Stimulated activated naive CD8-positive, alpha-beta T cell treated with anti-CD3 and anti-CD28 coated beads, Interleukin-15, Interleukin-2, amounts not matched to agents 100 ng/mL and 50 ng/mL, for 24 hours (primary cell): ENCODE data around the gene EFNA3.

Experiments used
- H3K27ac Mint-ChIP-seq: one replicate; pipeline ENCODE4 v1.8.0; 2021; ENCODE audit warnings: mild to moderate bottlenecking, mixed read lengths
- H3K27me3 Mint-ChIP-seq: one replicate; pipeline ENCODE4 v1.8.0; 2021; ENCODE audit warnings: mixed read lengths
- H3K36me3 Mint-ChIP-seq: one replicate; pipeline ENCODE4 v1.8.0; 2021; ENCODE audit warnings: low read depth, mixed read lengths
- H3K4me1 Mint-ChIP-seq: one replicate; pipeline ENCODE4 v1.8.0; 2021; ENCODE audit warnings: low read depth, mixed read lengths
- H3K4me3 Mint-ChIP-seq: one replicate; pipeline ENCODE4 v1.8.0; 2021; ENCODE audit warnings: mild to moderate bottlenecking, mixed read lengths
- H3K9me3 Mint-ChIP-seq: one replicate; pipeline ENCODE4 v1.8.0; 2021; ENCODE audit warnings: mixed read lengths

EFNA3 gene

DNA sequence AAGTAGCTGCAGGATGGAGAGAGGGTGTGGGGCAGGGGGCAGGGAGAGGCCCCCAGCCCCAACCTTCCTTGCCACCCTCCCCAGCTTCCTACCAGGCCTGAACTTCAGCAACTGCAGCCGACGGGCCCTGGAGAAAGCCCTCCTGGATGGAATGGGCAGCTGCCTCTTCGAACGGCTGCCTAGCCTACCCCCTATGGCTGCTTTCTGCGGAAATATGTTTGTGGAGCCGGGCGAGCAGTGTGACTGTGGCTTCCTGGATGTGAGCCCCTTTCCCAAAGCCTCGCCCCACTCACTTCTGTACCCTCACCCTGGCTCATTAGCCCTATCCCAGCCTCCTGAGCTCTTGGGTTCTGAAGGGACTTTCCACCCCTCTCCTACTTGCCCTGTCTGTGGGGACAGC, 21.5 kb upstream of the EFNA3 start:
- H3K4me3 Mint-ChIP-seq, result no peak overlapping the region
- peaks cover 19% of the 10 kb centered on the region for H3K4me1 Mint-ChIP-seq
- no peaks in the 10 kb centered on the region for H3K27me3 Mint-ChIP-seq
- H3K27ac Mint-ChIP-seq, result no peak overlapping the region
- H3K36me3 Mint-ChIP-seq, result peaks cover 18% of the 10 kb centered on the region
- no peaks in the 10 kb centered on the region for H3K9me3 Mint-ChIP-seq

DNA sequence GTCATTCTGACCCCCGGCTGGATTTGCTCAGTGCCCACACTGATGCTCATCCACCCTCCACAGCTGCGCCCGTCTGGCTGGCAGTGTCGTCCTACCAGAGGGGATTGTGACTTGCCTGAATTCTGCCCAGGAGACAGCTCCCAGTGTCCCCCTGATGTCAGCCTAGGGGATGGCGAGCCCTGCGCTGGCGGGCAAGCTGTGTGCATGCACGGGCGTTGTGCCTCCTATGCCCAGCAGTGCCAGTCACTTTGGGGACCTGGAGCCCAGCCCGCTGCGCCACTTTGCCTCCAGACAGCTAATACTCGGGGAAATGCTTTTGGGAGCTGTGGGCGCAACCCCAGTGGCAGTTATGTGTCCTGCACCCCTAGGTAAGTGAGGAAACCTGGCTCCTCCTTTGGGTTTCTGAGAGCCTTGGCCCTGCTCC, 20.8 kb upstream of the EFNA3 start:
- Mint-ChIP-seq H3K27ac (no peak overlapping the region), H3K4me1 (peaks cover 18% of the 10 kb centered on the region), H3K36me3 (peaks cover 18% of the 10 kb centered on the region), H3K27me3 (no peaks in the 10 kb centered on the region), H3K9me3 (no peaks in the 10 kb centered on the region), H3K4me3 (no peak overlapping the region)

DNA sequence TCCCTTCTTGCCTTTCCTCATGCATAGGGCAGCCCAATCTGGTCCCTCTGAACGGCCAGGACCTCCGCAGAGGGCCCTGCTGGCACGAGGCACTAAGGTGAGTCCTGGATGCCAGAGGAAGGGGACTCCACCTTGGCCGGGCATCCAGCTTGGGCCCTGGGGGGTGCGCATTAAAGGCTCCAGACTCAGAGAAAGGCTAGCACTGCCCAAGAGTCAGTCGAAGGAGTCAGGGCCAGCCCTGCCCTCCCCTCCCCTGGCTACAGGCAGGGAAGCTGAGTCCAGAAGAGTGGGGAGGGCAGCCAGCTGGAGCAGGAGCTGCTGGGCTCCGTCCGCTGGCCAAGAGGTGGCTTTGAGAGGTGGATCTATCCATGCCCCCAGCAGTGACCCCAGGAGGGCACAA, 17.9 kb upstream of the EFNA3 start:
- Mint-ChIP-seq H3K36me3 (peaks cover 18% of the 10 kb centered on the region), H3K4me1 (peaks cover 30% of the 10 kb centered on the region), H3K4me3 (no peak overlapping the region), H3K9me3 (no peaks in the 10 kb centered on the region), H3K27ac (no peak overlapping the region), H3K27me3 (no peaks in the 10 kb centered on the region)

DNA sequence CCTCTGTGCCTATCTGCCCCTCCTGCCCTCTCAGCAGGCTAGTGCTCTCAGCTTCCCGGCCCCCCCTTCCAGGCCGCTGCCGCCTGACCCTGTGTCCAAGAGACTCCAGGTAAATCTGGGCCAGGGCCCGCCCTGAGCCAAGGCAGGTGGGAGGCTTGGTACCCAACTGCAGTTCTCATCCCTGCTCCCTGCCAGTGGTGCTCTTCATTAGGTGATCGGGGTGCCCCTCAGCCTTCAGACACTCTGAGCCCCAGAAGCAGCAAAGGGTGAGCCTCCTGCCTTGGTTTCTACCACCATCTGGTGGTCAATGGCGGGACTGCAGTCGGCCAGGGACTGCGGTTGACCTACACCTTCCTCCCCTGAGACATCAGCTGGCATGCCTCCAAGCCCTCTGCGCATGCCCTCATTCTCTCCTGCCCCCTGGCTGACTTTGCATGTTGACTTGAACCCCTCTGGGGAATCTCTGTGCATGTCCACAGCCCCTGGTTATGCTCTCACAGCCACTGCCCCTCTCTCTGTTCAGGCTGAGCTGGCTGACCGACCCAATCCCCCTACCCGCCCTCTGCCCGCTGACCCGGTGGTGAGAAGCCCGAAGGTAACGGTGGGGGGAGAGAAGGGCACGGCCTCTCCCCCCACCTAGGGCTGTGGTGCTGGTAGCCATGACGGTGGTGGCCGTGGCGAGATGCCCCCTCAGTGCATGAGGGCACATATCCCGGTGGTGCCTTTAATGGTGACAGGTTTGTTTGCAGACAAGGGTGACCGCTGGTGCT, 17.1 kb upstream of the EFNA3 start:
- no peaks in the 10 kb centered on the region for H3K27me3 Mint-ChIP-seq
- peaks cover 30% of the 10 kb centered on the region for H3K4me1 Mint-ChIP-seq
- H3K4me3 Mint-ChIP-seq, result no peak overlapping the region
- no peak overlapping the region for H3K27ac Mint-ChIP-seq
- peaks cover 15% of the 10 kb centered on the region for H3K36me3 Mint-ChIP-seq
- H3K9me3 Mint-ChIP-seq, result no peaks in the 10 kb centered on the region

DNA sequence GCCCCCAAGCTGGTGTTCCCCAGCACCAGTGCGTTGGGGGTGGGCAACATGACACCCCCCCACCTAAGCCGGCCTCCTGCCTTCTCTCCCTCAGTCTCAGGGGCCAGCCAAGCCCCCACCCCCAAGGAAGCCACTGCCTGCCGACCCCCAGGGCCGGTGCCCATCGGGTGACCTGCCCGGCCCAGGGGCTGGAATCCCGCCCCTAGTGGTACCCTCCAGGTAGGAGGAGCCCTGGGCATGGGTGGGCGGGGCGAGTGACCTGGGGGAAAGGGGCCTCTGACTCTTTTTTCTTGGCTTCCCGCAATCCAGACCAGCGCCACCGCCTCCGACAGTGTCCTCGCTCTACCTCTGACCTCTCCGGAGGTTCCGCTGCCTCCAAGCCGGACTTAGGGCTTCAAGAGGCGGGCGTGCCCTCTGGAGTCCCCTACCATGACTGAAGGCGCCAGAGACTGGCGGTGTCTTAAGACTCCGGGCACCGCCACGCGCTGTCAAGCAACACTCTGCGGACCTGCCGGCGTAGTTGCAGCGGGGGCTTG, 16.4 kb upstream of the EFNA3 start:
- no peak overlapping the region for H3K4me3 Mint-ChIP-seq
- peaks cover 13% of the 10 kb centered on the region for H3K36me3 Mint-ChIP-seq
- no peaks in the 10 kb centered on the region for H3K9me3 Mint-ChIP-seq
- H3K27ac Mint-ChIP-seq, result no peak overlapping the region
- no peaks in the 10 kb centered on the region for H3K27me3 Mint-ChIP-seq
- H3K4me1 Mint-ChIP-seq, result peaks cover 30% of the 10 kb centered on the region

DNA sequence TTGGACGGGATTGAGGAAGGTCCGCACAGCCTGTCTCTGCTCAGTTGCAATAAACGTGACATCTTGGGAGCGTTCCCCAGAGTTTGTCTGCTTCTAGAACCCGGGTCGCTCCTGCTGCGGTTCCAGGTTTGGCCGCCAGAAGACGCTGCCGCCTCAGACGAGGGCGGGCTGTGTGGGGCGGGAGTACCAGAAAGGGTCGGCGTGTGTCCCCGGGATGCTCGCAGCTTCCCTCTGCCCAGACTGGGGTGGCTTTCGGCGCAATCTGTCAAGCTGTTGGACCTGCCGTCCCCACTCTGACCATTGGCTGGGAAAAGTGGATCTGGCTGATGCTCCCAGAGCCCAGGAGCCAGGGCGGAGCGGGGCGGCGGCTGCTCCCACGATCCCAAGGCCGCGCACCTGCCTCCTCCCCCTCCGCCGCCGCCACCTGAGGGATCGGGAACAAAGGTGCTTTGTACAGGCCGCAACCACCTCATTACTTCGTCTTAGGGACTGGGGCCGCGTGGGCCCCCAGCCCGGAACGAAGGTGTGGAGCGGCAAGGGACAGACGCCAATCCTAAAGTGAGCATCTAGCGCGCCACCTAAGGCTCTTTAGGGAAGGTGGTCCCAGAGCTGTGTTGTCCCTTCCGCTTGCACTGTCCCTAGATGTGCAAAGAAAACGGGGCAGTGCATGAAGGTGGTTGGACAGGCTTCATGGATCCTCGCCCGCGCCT, 15.8 kb upstream of the EFNA3 start:
- peaks cover 30% of the 10 kb centered on the region for H3K4me1 Mint-ChIP-seq
- no peaks in the 10 kb centered on the region for H3K9me3 Mint-ChIP-seq
- H3K36me3 Mint-ChIP-seq, result peaks cover 13% of the 10 kb centered on the region
- H3K27me3 Mint-ChIP-seq, result no peaks in the 10 kb centered on the region
- peak overlapping the region; percentile 32 for H3K27ac Mint-ChIP-seq
- peak overlapping the region; percentile 77 for H3K4me3 Mint-ChIP-seq

DNA sequence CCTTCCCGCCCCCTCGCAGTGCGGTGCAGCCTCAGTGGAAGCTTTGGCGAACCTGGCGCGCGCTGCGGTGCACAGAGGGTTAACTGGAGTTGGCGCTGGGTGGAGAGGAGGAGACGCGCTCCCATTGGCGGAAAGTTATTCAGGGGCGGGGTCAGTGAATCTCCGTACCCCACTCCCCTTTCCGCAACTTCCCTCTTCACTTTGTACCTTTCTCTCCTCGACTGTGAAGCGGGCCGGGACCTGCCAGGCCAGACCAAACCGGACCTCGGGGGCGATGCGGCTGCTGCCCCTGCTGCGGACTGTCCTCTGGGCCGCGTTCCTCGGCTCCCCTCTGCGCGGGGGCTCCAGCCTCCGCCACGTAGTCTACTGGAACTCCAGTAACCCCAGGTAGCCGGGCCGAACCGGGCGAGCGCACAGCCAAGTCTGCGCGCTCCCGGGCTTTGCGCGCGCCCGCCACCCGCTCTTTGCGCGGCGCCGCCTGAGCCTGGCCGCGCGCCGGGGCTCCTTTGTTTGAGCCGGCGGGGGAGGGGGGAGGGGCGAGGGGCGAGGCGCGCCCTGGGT, 15.0 kb upstream of the EFNA3 start, which contains the start of gene EFNA4:
TSS of gene EFNA4 (plus strand) at position 191 of the 561 bp plus-strand sequence. CDS start at position 275, 84 bp downstream.
- Mint-ChIP-seq H3K36me3 (peaks cover 7% of the 10 kb centered on the region), H3K4me3 (peak within 1 kb of the TSS; percentile 79), H3K4me1 (peaks cover 30% of the 10 kb centered on the region), H3K27me3 (no peaks in the 10 kb centered on the region), H3K27ac (peak within 1 kb of the TSS; percentile 32), H3K9me3 (no peaks in the 10 kb centered on the region)

DNA sequence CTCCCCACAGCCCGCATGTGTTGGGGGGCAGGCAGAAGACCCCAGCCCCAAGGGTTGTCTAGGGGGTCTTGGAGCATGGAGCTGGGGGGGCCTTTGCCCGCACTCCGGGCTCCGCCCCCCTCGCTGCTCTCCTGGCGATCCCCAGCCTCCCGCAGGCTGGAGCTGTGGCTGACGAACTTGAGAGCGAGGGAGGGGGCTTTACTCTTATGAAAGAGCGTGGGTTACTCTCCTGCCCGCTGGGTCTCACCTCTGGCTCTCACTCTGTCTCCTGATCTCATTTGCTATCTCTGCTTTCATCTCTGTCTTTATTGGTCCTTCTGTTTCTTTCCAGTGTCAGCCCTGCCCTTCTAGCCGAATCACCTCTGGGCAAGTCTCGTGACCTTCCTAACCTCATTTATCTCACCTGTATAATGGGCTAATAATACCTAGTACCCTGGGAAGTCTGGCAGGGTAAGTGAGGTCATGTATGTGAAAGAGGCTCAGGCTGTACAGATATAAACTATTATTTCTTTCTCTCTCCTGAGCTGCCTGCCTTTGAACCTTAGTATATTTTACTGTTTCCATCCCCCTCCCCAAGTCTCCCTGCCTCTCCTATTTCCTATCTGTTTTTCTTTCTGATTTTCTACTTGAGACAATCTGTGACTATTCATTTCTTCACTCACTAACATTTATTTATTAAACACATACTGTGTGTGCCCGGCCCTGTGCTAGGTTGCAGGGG, 14.4 kb upstream of the EFNA3 start:
- no peak overlapping the region for H3K27ac Mint-ChIP-seq
- no peaks in the 10 kb centered on the region for H3K27me3 Mint-ChIP-seq
- no peaks in the 10 kb centered on the region for H3K9me3 Mint-ChIP-seq
- peaks cover 30% of the 10 kb centered on the region for H3K4me1 Mint-ChIP-seq
- H3K36me3 Mint-ChIP-seq, result peaks cover 5% of the 10 kb centered on the region
- H3K4me3 Mint-ChIP-seq, result peak overlapping the region; percentile 79

DNA sequence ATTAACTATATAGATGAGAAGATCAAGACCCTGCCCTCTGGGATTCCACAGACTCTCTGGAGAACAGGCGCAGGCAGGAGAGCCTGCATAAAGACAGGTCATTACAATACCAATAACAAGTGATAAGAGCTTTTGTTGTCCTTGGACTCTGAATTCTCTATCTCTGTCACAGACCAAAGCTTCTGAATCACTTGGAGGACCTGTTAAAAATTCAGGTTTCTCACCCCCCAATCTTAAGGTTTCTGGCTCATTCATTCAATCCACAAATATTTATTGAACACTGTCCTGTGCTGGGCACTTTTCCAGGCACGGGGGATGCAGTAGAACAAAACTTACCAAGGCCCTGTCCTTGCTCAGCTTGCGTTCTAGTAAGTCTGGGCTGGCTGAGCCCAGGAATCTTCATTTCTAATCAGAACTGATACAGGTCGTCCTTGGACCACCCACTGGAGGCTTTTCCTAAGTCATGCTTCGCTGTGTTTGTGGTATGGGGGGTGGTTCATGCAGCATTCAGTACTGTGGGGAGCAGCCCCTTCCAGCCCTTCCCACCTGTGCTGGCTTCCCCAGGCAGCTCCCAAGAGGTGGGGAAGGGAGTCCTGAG, 13.7 kb upstream of the EFNA3 start:
- H3K27me3 Mint-ChIP-seq, result no peaks in the 10 kb centered on the region
- peak overlapping the region; percentile 79 for H3K4me3 Mint-ChIP-seq
- H3K9me3 Mint-ChIP-seq, result no peaks in the 10 kb centered on the region
- H3K4me1 Mint-ChIP-seq, result peaks cover 30% of the 10 kb centered on the region
- no peak overlapping the region for H3K27ac Mint-ChIP-seq
- peaks cover 5% of the 10 kb centered on the region for H3K36me3 Mint-ChIP-seq

DNA sequence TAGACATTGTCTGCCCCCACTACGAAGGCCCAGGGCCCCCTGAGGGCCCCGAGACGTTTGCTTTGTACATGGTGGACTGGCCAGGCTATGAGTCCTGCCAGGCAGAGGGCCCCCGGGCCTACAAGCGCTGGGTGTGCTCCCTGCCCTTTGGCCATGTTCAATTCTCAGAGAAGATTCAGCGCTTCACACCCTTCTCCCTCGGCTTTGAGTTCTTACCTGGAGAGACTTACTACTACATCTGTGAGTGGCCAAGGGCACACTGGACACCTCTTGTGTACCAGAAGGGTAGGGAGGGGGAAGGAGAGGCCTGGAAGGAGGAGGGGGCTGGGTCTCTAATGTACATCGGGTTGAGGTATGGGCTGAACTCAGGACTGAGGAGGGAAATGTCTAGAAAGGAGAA, 11.9 kb upstream of the EFNA3 start:
- no peaks in the 10 kb centered on the region for H3K9me3 Mint-ChIP-seq
- H3K36me3 Mint-ChIP-seq, result no peaks in the 10 kb centered on the region
- H3K4me3 Mint-ChIP-seq, result no peak overlapping the region
- no peak overlapping the region for H3K27ac Mint-ChIP-seq
- H3K4me1 Mint-ChIP-seq, result peaks cover 37% of the 10 kb centered on the region
- H3K27me3 Mint-ChIP-seq, result no peaks in the 10 kb centered on the region

DNA sequence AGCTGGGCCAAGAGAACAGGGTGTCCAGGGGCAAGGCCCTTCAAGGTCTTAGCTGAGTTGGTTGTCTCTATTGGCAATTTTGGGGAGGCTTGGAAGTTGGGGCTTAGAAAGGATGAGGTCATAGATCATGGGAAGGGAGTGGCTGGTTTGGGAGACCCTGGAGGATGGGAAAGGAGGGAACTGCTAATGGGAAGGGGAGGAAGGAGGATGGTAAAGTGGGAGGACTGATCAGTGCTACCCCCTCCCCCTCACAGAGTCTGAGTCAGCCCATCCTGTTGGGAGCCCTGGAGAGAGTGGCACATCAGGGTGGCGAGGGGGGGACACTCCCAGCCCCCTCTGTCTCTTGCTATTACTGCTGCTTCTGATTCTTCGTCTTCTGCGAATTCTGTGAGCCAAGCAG, 10.0 kb upstream of the EFNA3 start:
- no peaks in the 10 kb centered on the region for H3K9me3 Mint-ChIP-seq
- H3K27ac Mint-ChIP-seq, result no peak overlapping the region
- peaks cover 23% of the 10 kb centered on the region for H3K4me1 Mint-ChIP-seq
- no peaks in the 10 kb centered on the region for H3K36me3 Mint-ChIP-seq
- no peak overlapping the region for H3K4me3 Mint-ChIP-seq
- no peaks in the 10 kb centered on the region for H3K27me3 Mint-ChIP-seq

DNA sequence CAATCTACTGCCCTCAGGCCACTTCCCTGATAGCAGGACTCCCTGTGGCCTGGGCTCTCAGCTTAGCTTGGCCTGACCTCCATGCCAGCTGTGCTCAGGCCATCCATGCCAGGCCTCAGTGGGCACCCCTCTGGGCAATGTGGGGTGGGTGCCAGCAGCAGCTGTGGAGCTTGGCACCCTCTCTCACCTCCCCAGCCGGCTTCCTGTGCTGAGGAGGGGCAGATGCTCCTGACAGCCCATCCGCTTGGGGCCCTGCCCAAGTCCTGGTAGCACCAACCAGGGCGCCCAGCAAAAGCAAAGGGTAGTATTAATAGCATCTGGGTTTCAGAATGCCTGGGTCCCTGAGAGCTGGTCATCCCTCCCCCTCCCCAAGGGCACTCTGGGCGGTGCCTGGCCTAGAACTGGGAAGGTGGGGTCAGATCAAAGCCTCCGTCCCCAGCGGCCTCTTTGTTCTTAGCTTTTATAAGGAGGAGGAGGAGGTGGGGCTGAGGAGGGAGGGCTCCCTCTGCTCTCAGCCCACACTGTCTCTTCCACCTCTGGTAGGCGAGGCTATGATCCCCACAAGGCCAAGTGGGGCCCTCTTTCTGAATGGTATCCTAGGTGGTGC, 9.0 kb upstream of the EFNA3 start:
- Mint-ChIP-seq H3K4me1 (peaks cover 21% of the 10 kb centered on the region), H3K4me3 (no peak overlapping the region), H3K27ac (no peak overlapping the region), H3K9me3 (no peaks in the 10 kb centered on the region), H3K27me3 (no peaks in the 10 kb centered on the region), H3K36me3 (no peaks in the 10 kb centered on the region)

DNA sequence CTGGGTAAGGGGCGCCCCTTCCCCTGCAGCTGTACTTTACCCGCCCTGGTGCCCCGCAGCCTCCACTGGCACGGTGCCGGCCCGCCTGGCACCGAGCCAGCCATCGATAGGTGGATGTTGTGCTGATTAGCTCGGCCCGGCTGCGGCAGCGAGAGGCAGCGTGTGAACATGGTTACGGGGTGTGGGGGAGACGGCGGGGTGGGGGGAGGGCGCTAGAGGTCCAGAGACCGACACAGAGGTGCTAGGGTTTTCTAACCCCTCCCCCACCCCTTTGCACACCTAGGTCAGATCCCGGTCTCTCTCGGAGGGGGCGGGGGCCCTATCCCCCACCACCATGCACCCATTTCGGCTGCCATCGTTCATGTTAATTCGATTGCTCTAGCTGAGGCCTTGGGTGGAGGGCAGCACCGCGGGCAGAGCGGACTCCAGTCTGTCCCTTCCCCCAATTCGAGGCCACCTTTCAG, 8.4 kb upstream of the EFNA3 start:
- Mint-ChIP-seq H3K36me3 (no peaks in the 10 kb centered on the region), H3K9me3 (no peaks in the 10 kb centered on the region), H3K27ac (no peak overlapping the region), H3K4me3 (peak overlapping the region; percentile 39), H3K4me1 (peaks cover 17% of the 10 kb centered on the region), H3K27me3 (no peaks in the 10 kb centered on the region)
